Measurements from ENCODE around the gene LRP1B.

LRP1B gene

GRCh38 chr2:140384946-140385345 is 1745.9 kb downstream of the LRP1B start:
- TF ChIP-seq ZFP30 (CRISPR knock-in tag; IDR thresholded peaks at IDR 0.05) (no peak), RARB (CRISPR knock-in tag; IDR thresholded peaks at IDR 0.05) (no peak), ZNF8 (CRISPR knock-in tag; IDR thresholded peaks at IDR 0.05) (no peak), TOX (CRISPR knock-in tag; IDR thresholded peaks at IDR 0.05; ENCODE audit: borderline replicate concordance) (no peak)
- TF ChIP-seq, protein P1, sequence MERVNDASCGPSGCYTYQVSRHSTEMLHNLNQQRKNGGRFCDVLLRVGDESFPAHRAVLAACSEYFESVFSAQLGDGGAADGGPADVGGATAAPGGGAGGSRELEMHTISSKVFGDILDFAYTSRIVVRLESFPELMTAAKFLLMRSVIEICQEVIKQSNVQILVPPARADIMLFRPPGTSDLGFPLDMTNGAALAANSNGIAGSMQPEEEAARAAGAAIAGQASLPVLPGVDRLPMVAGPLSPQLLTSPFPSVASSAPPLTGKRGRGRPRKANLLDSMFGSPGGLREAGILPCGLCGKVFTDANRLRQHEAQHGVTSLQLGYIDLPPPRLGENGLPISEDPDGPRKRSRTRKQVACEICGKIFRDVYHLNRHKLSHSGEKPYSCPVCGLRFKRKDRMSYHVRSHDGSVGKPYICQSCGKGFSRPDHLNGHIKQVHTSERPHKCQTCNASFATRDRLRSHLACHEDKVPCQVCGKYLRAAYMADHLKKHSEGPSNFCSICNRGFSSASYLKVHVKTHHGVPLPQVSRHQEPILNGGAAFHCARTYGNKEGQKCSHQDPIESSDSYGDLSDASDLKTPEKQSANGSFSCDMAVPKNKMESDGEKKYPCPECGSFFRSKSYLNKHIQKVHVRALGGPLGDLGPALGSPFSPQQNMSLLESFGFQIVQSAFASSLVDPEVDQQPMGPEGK (CRISPR knock-in tag; IDR thresholded peaks at IDR 0.05; ENCODE audit: borderline replicate concordance) = no peak
- ATAC-seq = no peak

GRCh38 chr2:140383781-140384180 is 1747.0 kb downstream of the LRP1B start:
- TF ChIP-seq ISL1 (CRISPR knock-in tag; IDR thresholded peaks at IDR 0.05) = no peak
- TF ChIP-seq, protein P1 (CRISPR knock-in tag; IDR thresholded peaks at IDR 0.05; ENCODE audit: borderline replicate concordance) = no peak
- TF ChIP-seq BACH2 (CRISPR knock-in tag; IDR thresholded peaks at IDR 0.05; ENCODE audit: borderline replicate concordance) = no peak
- TF ChIP-seq OSR1 (CRISPR knock-in tag; IDR thresholded peaks at IDR 0.05) = no peak
- no peak for TF ChIP-seq ZFP30 (CRISPR knock-in tag; IDR thresholded peaks at IDR 0.05)
- no peak for TF ChIP-seq TOX (CRISPR knock-in tag; IDR thresholded peaks at IDR 0.05; ENCODE audit: borderline replicate concordance)
- TF ChIP-seq PPARA (CRISPR knock-in tag; IDR thresholded peaks at IDR 0.05; ENCODE audit: borderline replicate concordance) = no peak
- TF ChIP-seq RARB (CRISPR knock-in tag; IDR thresholded peaks at IDR 0.05) = no peak
- TF ChIP-seq TSHZ2 (CRISPR knock-in tag; IDR thresholded peaks at IDR 0.05) = no peak
- no peak for TF ChIP-seq ZNF70 (CRISPR knock-in tag; IDR thresholded peaks at IDR 0.05)
- TF ChIP-seq ARNTL (CRISPR knock-in tag; IDR thresholded peaks at IDR 0.05; ENCODE audit: borderline replicate concordance, low read depth) = no peak
- TF ChIP-seq SNAI2 (CRISPR knock-in tag; IDR thresholded peaks at IDR 0.05) = no peak
- TF ChIP-seq TCF4 (CRISPR knock-in tag; IDR thresholded peaks at IDR 0.05; ENCODE audit: borderline replicate concordance) = no peak
- no peak for TF ChIP-seq ZFP3 (CRISPR knock-in tag; IDR thresholded peaks at IDR 0.05)
- no peak for ATAC-seq

DNA sequence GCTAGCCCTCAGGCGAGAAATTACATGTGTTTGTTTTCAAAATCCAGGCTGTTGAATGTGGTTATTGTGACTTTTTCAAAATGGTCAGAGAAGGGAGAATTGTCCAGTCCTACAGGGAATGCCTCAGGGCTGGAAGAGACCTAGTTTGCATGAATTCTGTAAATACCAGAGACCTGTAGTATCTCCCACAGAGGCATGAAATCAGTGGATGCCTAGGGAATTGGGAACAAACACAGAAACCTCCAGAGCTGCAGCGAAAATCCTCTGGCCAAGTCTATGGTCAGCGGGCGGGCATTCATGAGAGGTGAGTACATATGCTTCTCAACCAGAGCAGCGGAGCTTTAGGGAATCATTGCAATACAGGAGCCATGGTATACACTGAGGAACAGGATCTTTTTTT is 1754.1 kb downstream of the LRP1B start:
- no peak for ATAC-seq
- TF ChIP-seq ZFP3 (CRISPR knock-in tag; IDR thresholded peaks at IDR 0.05) = no peak
- no peak for TF ChIP-seq ZNF70 (CRISPR knock-in tag; IDR thresholded peaks at IDR 0.05)
- TF ChIP-seq ZC3H10 (CRISPR knock-in tag; IDR thresholded peaks at IDR 0.05) = no peak
- TF ChIP-seq, protein P2, sequence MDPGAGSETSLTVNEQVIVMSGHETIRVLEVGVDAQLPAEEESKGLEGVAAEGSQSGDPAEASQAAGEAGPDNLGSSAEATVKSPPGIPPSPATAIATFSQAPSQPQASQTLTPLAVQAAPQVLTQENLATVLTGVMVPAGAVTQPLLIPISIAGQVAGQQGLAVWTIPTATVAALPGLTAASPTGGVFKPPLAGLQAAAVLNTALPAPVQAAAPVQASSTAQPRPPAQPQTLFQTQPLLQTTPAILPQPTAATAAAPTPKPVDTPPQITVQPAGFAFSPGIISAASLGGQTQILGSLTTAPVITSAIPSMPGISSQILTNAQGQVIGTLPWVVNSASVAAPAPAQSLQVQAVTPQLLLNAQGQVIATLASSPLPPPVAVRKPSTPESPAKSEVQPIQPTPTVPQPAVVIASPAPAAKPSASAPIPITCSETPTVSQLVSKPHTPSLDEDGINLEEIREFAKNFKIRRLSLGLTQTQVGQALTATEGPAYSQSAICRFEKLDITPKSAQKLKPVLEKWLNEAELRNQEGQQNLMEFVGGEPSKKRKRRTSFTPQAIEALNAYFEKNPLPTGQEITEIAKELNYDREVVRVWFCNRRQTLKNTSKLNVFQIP (CRISPR knock-in tag; IDR thresholded peaks at IDR 0.05; ENCODE audit: borderline replicate concordance, low read depth) = no peak
- no peak for TF ChIP-seq RARB (CRISPR knock-in tag; IDR thresholded peaks at IDR 0.05)
- TF ChIP-seq, protein P3, sequence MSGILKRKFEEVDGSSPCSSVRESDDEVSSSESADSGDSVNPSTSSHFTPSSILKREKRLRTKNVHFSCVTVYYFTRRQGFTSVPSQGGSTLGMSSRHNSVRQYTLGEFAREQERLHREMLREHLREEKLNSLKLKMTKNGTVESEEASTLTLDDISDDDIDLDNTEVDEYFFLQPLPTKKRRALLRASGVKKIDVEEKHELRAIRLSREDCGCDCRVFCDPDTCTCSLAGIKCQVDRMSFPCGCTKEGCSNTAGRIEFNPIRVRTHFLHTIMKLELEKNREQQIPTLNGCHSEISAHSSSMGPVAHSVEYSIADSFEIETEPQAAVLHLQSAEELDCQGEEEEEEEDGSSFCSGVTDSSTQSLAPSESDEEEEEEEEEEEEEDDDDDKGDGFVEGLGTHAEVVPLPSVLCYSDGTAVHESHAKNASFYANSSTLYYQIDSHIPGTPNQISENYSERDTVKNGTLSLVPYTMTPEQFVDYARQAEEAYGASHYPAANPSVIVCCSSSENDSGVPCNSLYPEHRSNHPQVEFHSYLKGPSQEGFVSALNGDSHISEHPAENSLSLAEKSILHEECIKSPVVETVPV (CRISPR knock-in tag; IDR thresholded peaks at IDR 0.05) = no peak
- TF ChIP-seq OSR1 (CRISPR knock-in tag; IDR thresholded peaks at IDR 0.05) = no peak
- TF ChIP-seq CREB5 (CRISPR knock-in tag; IDR thresholded peaks at IDR 0.05; ENCODE audit: low read depth) = no peak
- TF ChIP-seq ESRRG (CRISPR knock-in tag; IDR thresholded peaks at IDR 0.05) = no peak
- no peak for TF ChIP-seq TSHZ2 (CRISPR knock-in tag; IDR thresholded peaks at IDR 0.05)
- no peak for TF ChIP-seq TOX (CRISPR knock-in tag; IDR thresholded peaks at IDR 0.05; ENCODE audit: borderline replicate concordance)
- TF ChIP-seq, protein P1 (CRISPR knock-in tag; IDR thresholded peaks at IDR 0.05; ENCODE audit: borderline replicate concordance) = no peak
- no peak for TF ChIP-seq TCF4 (CRISPR knock-in tag; IDR thresholded peaks at IDR 0.05; ENCODE audit: borderline replicate concordance)
- no peak for TF ChIP-seq SNAI2 (CRISPR knock-in tag; IDR thresholded peaks at IDR 0.05)

Data from SK-N-SH treated with all-trans-retinoic acid at 6 μM for 48 hours (cell line).